ENCODE measurements around the gene MYO10. TPM values are rescaled to one million over a fixed set of nuclear protein-coding genes. Genes with fewer than 3 reads are reported as not detected.

MYO10 gene
- total RNA-seq, 2 experiments from 2014 or later, result not detected

- Mint-ChIP-seq H3K4me3 (no peak overlapping the region), H3K4me1 (ENCODE audit: low read depth) (no peaks in the 10 kb centered on the region), H3K27me3 (no peaks in the 10 kb centered on the region), H3K9me3 (no peaks in the 10 kb centered on the region), H3K36me3 (ENCODE audit: low read depth) (no peaks in the 10 kb centered on the region), H3K27ac (no peak overlapping the region)
- intact Hi-C loops (cut with DNase I, micrococcal nuclease), result no loop called here
- H3K27ac ChIP-seq (ENCODE audit: low read depth in 1 of 2, low read length in 2 of 2), result no peak overlapping the region
- TF ChIP-seq CTCF (IDR thresholded peaks at IDR 0.05), result no peak
- ATAC-seq (ENCODE audit: poor library complexity) (no peak), DNase-seq (no peak)
- no peaks in the 10 kb centered on the region for H3K36me3 ChIP-seq (ENCODE audit: insufficient read depth, low read length)
- POLR2A ChIA-PET, result no interaction called here
- H3K4me1 ChIP-seq (ENCODE audit: insufficient read depth, low read length), result no peaks in the 10 kb centered on the region
- CTCF ChIA-PET, result no interaction called here
- H3K27me3 ChIP-seq (ENCODE audit: control insufficient read depth in 1 of 2, insufficient read depth in 2 of 2, low read length in 2 of 2), result no peaks in the 10 kb centered on the region
- H3K4me3 ChIP-seq (ENCODE audit: low read length), result no peak overlapping the region
- H3K9me3 ChIP-seq (ENCODE audit: control insufficient read depth in 1 of 2, insufficient read depth in 1 of 2, low read length in 2 of 2), result no peaks in the 10 kb centered on the region
These were observed 185.6 kb downstream of the MYO10 start for GRCh38 chr5:16750445-16750844.

- no peaks in the 10 kb centered on the region for H3K4me1 ChIP-seq (ENCODE audit: insufficient read depth, low read length)
- TF ChIP-seq CTCF (IDR thresholded peaks at IDR 0.05), result no peak
- H3K9me3 ChIP-seq (ENCODE audit: control insufficient read depth in 1 of 2, insufficient read depth in 1 of 2, low read length in 2 of 2), result no peaks in the 10 kb centered on the region
- no peak for ATAC-seq (ENCODE audit: poor library complexity)
- no peak for DNase-seq
- H3K27me3 ChIP-seq (ENCODE audit: control insufficient read depth in 1 of 2, insufficient read depth in 2 of 2, low read length in 2 of 2), result no peaks in the 10 kb centered on the region
- Mint-ChIP-seq H3K27me3 (no peaks in the 10 kb centered on the region), H3K27ac (no peak overlapping the region), H3K4me3 (no peak overlapping the region), H3K9me3 (no peaks in the 10 kb centered on the region), H3K4me1 (ENCODE audit: low read depth) (no peaks in the 10 kb centered on the region), H3K36me3 (ENCODE audit: low read depth) (no peaks in the 10 kb centered on the region)
- no peak overlapping the region for H3K27ac ChIP-seq (ENCODE audit: low read depth in 1 of 2, low read length in 2 of 2)
- CTCF ChIA-PET, result no interaction called here
- POLR2A ChIA-PET, result no interaction called here
- H3K36me3 ChIP-seq (ENCODE audit: insufficient read depth, low read length), result no peaks in the 10 kb centered on the region
- intact Hi-C loops (cut with DNase I, micrococcal nuclease), result no loop called here
- H3K4me3 ChIP-seq (ENCODE audit: low read length), result no peak overlapping the region
These were observed 186.5 kb downstream of the MYO10 start for GRCh38 chr5:16749626-16750025.

- no peak for TF ChIP-seq CTCF (IDR thresholded peaks at IDR 0.05)
- H3K36me3 ChIP-seq (ENCODE audit: insufficient read depth, low read length), result no peaks in the 10 kb centered on the region
- H3K4me3 ChIP-seq (ENCODE audit: low read length), result no peak overlapping the region
- no peak overlapping the region for H3K27ac ChIP-seq (ENCODE audit: low read depth in 1 of 2, low read length in 2 of 2)
- H3K9me3 ChIP-seq (ENCODE audit: control insufficient read depth in 1 of 2, insufficient read depth in 1 of 2, low read length in 2 of 2), result no peaks in the 10 kb centered on the region
- ChIA-PET CTCF (no interaction called here), POLR2A (no interaction called here)
- H3K27me3 Mint-ChIP-seq, result peaks cover 22% of the 10 kb centered on the region
- H3K27me3 ChIP-seq (ENCODE audit: control insufficient read depth in 1 of 2, insufficient read depth in 2 of 2, low read length in 2 of 2), result peaks cover 5 to 8% of the 10 kb centered on the region in 2 experiments
- H3K9me3 Mint-ChIP-seq, result no peaks in the 10 kb centered on the region
- H3K27ac Mint-ChIP-seq, result no peak overlapping the region
- no peaks in the 10 kb centered on the region for H3K36me3 Mint-ChIP-seq (ENCODE audit: low read depth)
- intact Hi-C loops (cut with DNase I, micrococcal nuclease), result no loop called here
- DNase-seq, result no peak
- H3K4me3 Mint-ChIP-seq, result no peak overlapping the region
- no peaks in the 10 kb centered on the region for H3K4me1 Mint-ChIP-seq (ENCODE audit: low read depth)
- ATAC-seq (ENCODE audit: poor library complexity), result no peak
- no peaks in the 10 kb centered on the region for H3K4me1 ChIP-seq (ENCODE audit: insufficient read depth, low read length)
These were observed 191.8 kb downstream of the MYO10 start for GRCh38 chr5:16744164-16744880.

Measured in CD4-positive, alpha-beta T cell (primary cell).